AG04449 (cell line): ENCODE measurements around the gene C2orf80.

Experiments used
- CTCF ChIA-PET: fragments of 350-600 bp; formaldehyde crosslinking; extraction: SDS; loops from one replicate; lab custom pipeline; 2021; ENCODE audit warnings: antibody characterized with exemption; lab: Yijun Ruan, JAX
- POLR2A ChIA-PET: fragments of 400-600, 350-600 bp; formaldehyde crosslinking; extraction: SDS; loops from one replicate; lab custom pipeline; 2020; ENCODE audit warnings: antibody characterized with exemption, inconsistent platforms; lab: Yijun Ruan, JAX
- DNase-seq: peaks from one replicate; pipeline ENCODE4 v3.0.0-alpha.2; 2010; ENCODE audit warnings: low read depth, low spot score
- H3K4me3 ChIP-seq: 2 replicates; pipeline ENCODE4 v1.5.1; 2011; ENCODE audit warnings: low read depth, mild to moderate bottlenecking, control low read depth, low read length
- CTCF ChIP-seq: IDR thresholded peaks from one replicate; pipeline ENCODE4 v1.5.1; 2011; ENCODE audit warnings: mild to moderate bottlenecking, moderate library complexity, low read length, control low read depth, inconsistent platforms; ENCODE audit not compliant: insufficient read depth; ENCODE audit errors: missing control alignments

C2orf80 gene

GRCh38 chr2:208195531-208195930, 5.7 kb upstream of the C2orf80 start:
- CTCF ChIA-PET, result interaction anchor here (1.1 kb wide), 1 partner anchor 20 kb away, joined by 3 read pairs; no protein-coding TSS in a partner anchor
- DNase-seq, result no peak
- POLR2A ChIA-PET, result no interaction called here
- no peak for TF ChIP-seq CTCF
- H3K4me3 ChIP-seq, result no peak overlapping the region

GRCh38 chr2:208192611-208193236, 2.9 kb upstream of the C2orf80 start:
- no peak for TF ChIP-seq CTCF
- CTCF ChIA-PET, result interaction anchor here (2.5 kb wide), 1 partner anchor 18 kb away, joined by 12 read pairs; no protein-coding TSS in a partner anchor

GRCh38 chr2:208189069-208189809, 591 bp downstream of the C2orf80 start:
- H3K4me3 ChIP-seq, result no peak overlapping the region
- CTCF ChIA-PET, result interaction anchor here (0.9 to 2.3 kb wide), 2 partner anchors 14 to 60 kb away, joined by 3 to 9 read pairs; no protein-coding TSS in a partner anchor
- POLR2A ChIA-PET, result no interaction called here
- TF ChIP-seq CTCF, result no peak
- no peak for DNase-seq

More at GRCh38 chr2:208192611-208193236, 2.9 kb upstream of the C2orf80 start:
- DNase-seq, result no peak
- H3K4me3 ChIP-seq, result no peak overlapping the region
- POLR2A ChIA-PET, result no interaction called here

- H3K4me3 ChIP-seq, result no peak overlapping the region
- DNase-seq, result no peak
- no peak for TF ChIP-seq CTCF
- CTCF ChIA-PET, result interaction anchor here (4.3 kb wide), 1 partner anchor 11 kb away, joined by 28 read pairs; no protein-coding TSS in a partner anchor
- POLR2A ChIA-PET, result no interaction called here
Observed at GRCh38 chr2:208186893-208187292, 2.9 kb downstream of the C2orf80 start.

GRCh38 chr2:208186465-208186864, 3.4 kb downstream of the C2orf80 start:
- CTCF ChIA-PET, result interaction anchor here (4.3 kb wide), 1 partner anchor 11 kb away, joined by 28 read pairs; no protein-coding TSS in a partner anchor
- DNase-seq, result no peak
- POLR2A ChIA-PET, result no interaction called here
- H3K4me3 ChIP-seq, result no peak overlapping the region
- no peak for TF ChIP-seq CTCF
